K562 (cell line): ENCODE results near the gene YPEL4. TPM values are rescaled to one million over a fixed set of nuclear protein-coding genes. Genes with fewer than 3 reads are reported as not detected.
A peak's percentile ranks its signal among the peaks of the same experiment; 100 is the strongest.

Experiments used
- CREB1 ChIP-seq, 2 experiments: sonication (generic) in 1 of 2; formaldehyde crosslinking in 1 of 2; IDR thresholded peaks; 2 replicates each; pipeline versions ENCODE4 v1.6.1 to v1.8.0; 2012 to 2022; ENCODE audit warnings: inconsistent platforms in 1 of 2, mild to moderate bottlenecking in 1 of 2, missing genetic modification reagents in 1 of 2, moderate library complexity in 1 of 2
- KDM5B ChIP-seq: fragments of 200-600 bp; sonication (generic); IDR thresholded peaks from 2 replicates; pipeline ENCODE4 v1.6.1; 2012; ENCODE audit warnings: low read depth, mild to moderate bottlenecking, moderate library complexity, low read length, control low read depth, inconsistent platforms; ENCODE audit not compliant: insufficient replicate concordance
- LEF1 ChIP-seq: fragments of 450-650 bp; IDR thresholded peaks from 2 replicates; pipeline ENCODE4 v1.6.1; 2016; ENCODE audit warnings: mild to moderate bottlenecking
- MBD1 ChIP-seq: fragments of 250-450 bp; sonication (Bioruptor Pico); IDR thresholded peaks from 2 replicates; pipeline ENCODE4 v1.8.0; 2022; ENCODE audit warnings: inconsistent platforms
- MEF2D ChIP-seq: conservative IDR thresholded peaks from 2 replicates; pipeline ENCODE4 v1.6.1; 2016; ENCODE audit warnings: low read depth, missing genetic modification characterization, missing compliant biosample characterization
- MXI1 ChIP-seq: IDR thresholded peaks from 2 replicates; pipeline ENCODE4 v1.6.1; 2011; ENCODE audit warnings: low read depth, mild to moderate bottlenecking, improper control_type of control experiment, low read length
- NCOR1 ChIP-seq: fragments of 450-650 bp; IDR thresholded peaks from 2 replicates; pipeline ENCODE4 v1.6.1; 2016; ENCODE audit warnings: mild to moderate bottlenecking, moderate library complexity
- NR0B1 ChIP-seq: fragments of 450-650 bp; IDR thresholded peaks from one replicate; pipeline ENCODE4 v1.6.1; 2018; ENCODE audit warnings: mild to moderate bottlenecking, moderate library complexity; ENCODE audit not compliant: partially characterized antibody
- PHTF2 ChIP-seq: fragments of 250-450 bp; sonication (Bioruptor Pico); IDR thresholded peaks from 2 replicates; pipeline ENCODE4 v1.5.0; 2021; ENCODE audit warnings: mild to moderate bottlenecking
- SMAD4 ChIP-seq: fragments of 250-450 bp; sonication (Bioruptor Pico); conservative IDR thresholded peaks from 2 replicates; pipeline ENCODE4 v1.8.0; 2021; ENCODE audit warnings: inconsistent platforms, mild to moderate bottlenecking, moderate library complexity
- SNIP1 ChIP-seq: fragments of 450-650 bp; IDR thresholded peaks from 2 replicates; pipeline ENCODE4 v1.7.1; 2017; ENCODE audit warnings: low read depth, mild to moderate bottlenecking
- TOE1 ChIP-seq, 2 experiments: fragments of 450-650 bp in 1 of 2; sonication (generic) in 1 of 2; formaldehyde crosslinking in 1 of 2; IDR thresholded peaks; 2 replicates each; pipeline versions ENCODE4 v1.7.1 to v1.8.0; 2016 to 2022; ENCODE audit warnings: borderline replicate concordance in 2 of 2, mild to moderate bottlenecking in 2 of 2, antibody characterized with exemption in 1 of 2, inconsistent platforms in 1 of 2, low read depth in 1 of 2, missing genetic modification reagents in 1 of 2, moderate library complexity in 1 of 2
- ZBTB11 ChIP-seq, 3 experiments: fragments of 200-800 bp in 1 of 3; fragments of 250-450 bp in 1 of 3; fragments of 450-650 bp in 1 of 3; sonication (Bioruptor Pico) in 1 of 3; sonication (Bioruptor generic) in 1 of 3; formaldehyde crosslinking in 1 of 3; IDR thresholded peaks; 2 replicates each; pipeline versions ENCODE4 v1.6.1 to v1.8.0; 2016 to 2022; ENCODE audit warnings: mild to moderate bottlenecking in 2 of 3, missing genetic modification characterization in 2 of 3, missing compliant biosample characterization in 1 of 3, moderate library complexity in 1 of 3
- ZBTB7A ChIP-seq: IDR thresholded peaks from 2 replicates; pipeline ENCODE4 v1.6.1; 2011; ENCODE audit warnings: low read depth, mild to moderate bottlenecking, low read length, moderate library complexity, borderline replicate concordance; ENCODE audit not compliant: control insufficient read depth
- ZBTB8A ChIP-seq: fragments of 450-650 bp; IDR thresholded peaks from 2 replicates; pipeline ENCODE4 v1.6.1; 2018; ENCODE audit warnings: mild to moderate bottlenecking, moderate library complexity; ENCODE audit not compliant: partially characterized antibody
- ZC3H4 ChIP-seq: sonication (generic); formaldehyde crosslinking; IDR thresholded peaks from 2 replicates; pipeline ENCODE4 v1.9.0; 2021; ENCODE audit warnings: missing genetic modification reagents, borderline replicate concordance
- ZNF175 ChIP-seq: fragments of 200-800 bp; sonication (Bioruptor generic); IDR thresholded peaks from 2 replicates; pipeline ENCODE4 v1.6.1; 2016; ENCODE audit warnings: low read depth, mild to moderate bottlenecking, missing genetic modification characterization, missing compliant biosample characterization
- ZNF780A ChIP-seq: fragments of 250-450 bp; sonication (Bioruptor Pico); IDR thresholded peaks from 2 replicates; pipeline ENCODE4 v1.5.0; 2021; ENCODE audit warnings: mild to moderate bottlenecking
- polyA plus RNA-seq, 8 experiments: library from polyadenylated mRNA; depleted of rRNA in 4 of 8; stranded (reverse) in 5 of 8; unstranded in 3 of 8; fragments of >200 nt; fragmentation: Nextera tagmentation in 2 of 8; fragmentation: Illumina TruSeq in 1 of 8; extraction: Ambion mirVana in 2 of 8; extraction: Trizol in 1 of 8; gene quantifications; 2 replicates each; pipeline versions ENCODE4 v1.2.1 to v1.2.3, GENCODE V29; 2011 to 2014; ENCODE audit warnings: inconsistent platforms in 1 of 8, missing spikeins in 1 of 8
- total RNA-seq, 7 experiments: library from RNA; depleted of rRNA in 6 of 7; stranded (reverse); fragments of >200 nt in 6 of 7; fragmentation: Illumina TruSeq in 2 of 7; extraction: Trizol in 2 of 7; gene quantifications; 2 replicates each; pipeline versions ENCODE4 v1.2.1 to v1.2.3, GENCODE V29; 2011 to 2021; ENCODE audit warnings: low replicate concordance in 1 of 7

The YPEL4 gene
- total and polyA plus RNA-seq, 9 of the 15 experiments (the other 6 are each of a cell fraction or from before 2014, with no cell fraction given) = 0.07 to 1.4 (median 0.40) TPM; not detected in 2

GRCh38 chr11:57667117-57667735 lies 17.5 kb upstream of the YPEL4 start (continued):
- TF ChIP-seq ZBTB11 (CRISPR knock-in tag; IDR thresholded peaks at IDR 0.05) = peak in 1 of 3 experiments; percentile 95; a peak in 3 of 6 replicates
- TF ChIP-seq PHTF2 (CRISPR knock-in tag) = no peak
- no peak for TF ChIP-seq NR0B1
- no peak for TF ChIP-seq MXI1
- no peak for TF ChIP-seq ZBTB8A
- no peak for TF ChIP-seq KDM5B
- no peak for TF ChIP-seq CREB1 (IDR thresholded peaks at IDR 0.05)
- TF ChIP-seq CREB1 (CRISPR knock-in tag; IDR thresholded peaks at IDR 0.05) = no peak
- no peak for TF ChIP-seq NCOR1
- no peak for TF ChIP-seq MEF2D (tag)
- TF ChIP-seq ZBTB7A = 0 out of 2 replicates have a peak, but pooled peaks have one; percentile 18
- no peak for TF ChIP-seq SNIP1
- TF ChIP-seq ZNF780A = no peak
- peak; percentile 62; the same call in 1 of the 2 replicates for TF ChIP-seq TOE1 (IDR thresholded peaks at IDR 0.05; ENCODE audit: borderline replicate concordance)
- TF ChIP-seq TOE1 (CRISPR knock-in tag; IDR thresholded peaks at IDR 0.05; ENCODE audit: borderline replicate concordance, low read depth) = no peak
- peak; percentile 62; the same call in 1 of the 2 replicates for TF ChIP-seq SMAD4 (CRISPR knock-in tag)
- TF ChIP-seq ZNF175 (CRISPR knock-in tag) = no peak
- TF ChIP-seq ZC3H4 (CRISPR knock-in tag) = no peak
- no peak for TF ChIP-seq LEF1
- no peak for TF ChIP-seq MBD1 (CRISPR knock-in tag)
